NCI-H146 treated with DMSO at 0.1 percent for 48 hours (cell line): ENCODE measurements around the gene CREBBP.

Experiments
- DNase-seq: peaks from one replicate; lab custom pipeline; 2025; ENCODE audit not compliant: unreplicated experiment; lab: John Stamatoyannopoulos, UW

The CREBBP gene

DNA sequence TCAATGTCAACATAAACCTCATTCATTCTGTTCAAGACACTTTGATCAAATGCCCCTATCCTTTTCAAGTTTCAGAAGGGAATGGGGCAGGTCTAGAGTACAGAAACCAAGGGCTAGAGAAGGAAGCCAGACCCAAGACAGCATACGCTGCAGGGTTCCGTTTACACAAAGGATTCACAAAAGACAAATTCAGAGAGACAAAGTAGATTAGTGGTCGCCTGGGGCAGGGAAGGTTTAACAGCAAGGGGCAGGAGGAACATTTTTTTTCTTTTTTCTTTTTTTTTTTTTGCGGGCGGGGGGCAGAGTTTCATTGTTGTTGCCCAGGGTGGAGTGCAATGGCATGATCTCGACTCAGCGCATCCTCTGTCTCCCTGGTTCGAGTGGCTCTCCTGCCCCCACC lies 143.3 kb downstream of the CREBBP start:
- DNase-seq, result no peak

DNA sequence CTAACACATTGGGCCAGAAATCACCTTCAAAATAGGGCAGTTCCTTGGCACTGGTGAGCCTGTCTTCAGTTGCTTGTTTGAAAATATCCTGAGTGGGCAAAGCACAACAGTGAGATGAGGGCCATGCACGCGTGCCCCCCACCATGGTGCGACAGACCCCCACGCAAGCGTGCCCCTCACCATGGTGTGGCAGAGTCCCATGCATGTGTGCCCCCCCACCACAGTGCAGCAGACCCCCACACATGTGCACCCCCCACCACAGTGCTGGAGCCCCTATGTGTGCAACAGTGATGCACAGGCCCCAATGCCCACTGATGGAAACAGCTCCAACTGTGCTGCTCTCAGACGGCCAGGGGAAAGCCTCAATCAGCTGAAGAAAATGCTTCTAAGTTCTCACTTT lies 144.4 kb downstream of the CREBBP start:
- DNase-seq, result no peak

DNA sequence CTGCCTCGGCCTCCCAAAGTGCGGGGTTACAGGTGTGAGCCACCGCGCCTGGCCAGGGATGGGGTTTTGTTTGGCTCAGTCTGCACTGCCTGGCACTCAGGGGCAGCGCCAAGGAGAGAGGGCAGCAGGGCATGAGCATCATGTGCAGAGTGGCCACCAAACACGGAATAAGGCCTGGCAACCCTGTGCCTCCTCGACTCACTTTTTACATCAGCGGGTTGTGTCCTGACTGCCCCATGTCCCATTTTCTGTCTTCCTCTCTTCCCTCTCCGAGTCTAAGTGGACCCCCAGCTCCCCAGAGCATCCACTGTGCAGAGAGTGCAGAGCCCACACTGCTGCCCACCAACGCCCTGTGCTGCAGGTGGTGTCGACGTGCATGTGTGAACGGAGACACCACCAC lies 145.0 kb downstream of the CREBBP start:
- DNase-seq, result no peak

DNA sequence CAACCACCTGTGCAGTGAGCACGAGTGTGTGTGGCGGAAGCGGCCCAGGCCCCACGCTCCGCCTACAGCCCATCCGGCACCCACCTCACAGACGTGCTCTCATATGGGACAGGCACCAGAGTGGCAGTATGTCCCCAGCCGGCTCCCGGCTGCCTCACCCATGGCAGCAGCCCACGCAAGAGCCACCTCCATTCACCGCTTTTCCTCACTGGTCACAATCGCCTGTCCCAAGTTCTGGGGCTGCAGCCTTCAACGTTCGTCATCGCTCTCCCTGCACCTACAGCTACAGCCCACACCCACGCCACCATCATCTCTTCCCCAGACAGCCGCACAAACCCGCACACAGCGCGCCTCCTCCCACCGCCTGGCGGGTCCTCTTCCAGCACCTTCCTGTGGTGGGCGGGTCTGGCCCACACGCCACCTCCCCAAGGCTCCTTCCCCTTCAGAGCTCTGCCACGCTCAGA lies 145.7 kb downstream of the CREBBP start:
- no peak for DNase-seq

DNA sequence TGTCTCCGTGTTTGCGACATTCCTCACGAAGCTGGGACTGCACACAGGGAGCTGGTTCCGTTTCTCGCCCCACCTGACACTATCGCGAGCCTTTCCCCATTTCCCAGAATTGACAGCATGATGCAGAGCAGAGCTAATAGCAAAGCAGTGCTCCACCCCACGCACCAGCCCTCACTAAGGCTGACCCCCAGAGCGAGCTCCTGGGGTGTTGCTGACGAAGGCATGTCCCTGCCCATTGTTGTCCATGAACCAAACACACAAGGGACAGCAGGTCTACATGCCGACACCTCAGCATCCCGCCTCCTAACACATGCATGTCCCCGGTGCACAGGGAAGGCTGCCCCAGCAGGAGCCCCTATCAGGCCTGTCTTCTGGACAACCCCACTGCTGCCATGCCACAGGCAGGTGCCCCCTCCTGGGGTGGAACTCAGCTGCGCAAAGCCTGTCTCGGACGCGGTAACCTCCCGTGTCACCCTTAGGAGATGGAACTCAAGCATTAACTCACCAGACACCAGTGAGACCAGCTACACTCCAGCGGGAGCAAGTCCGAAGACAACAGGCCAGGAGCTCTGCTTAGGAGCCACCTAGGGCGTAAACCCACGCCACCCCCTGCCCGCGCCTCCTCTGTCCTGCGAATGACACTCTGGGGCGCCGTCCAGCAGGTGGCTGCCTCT lies 146.3 kb downstream of the CREBBP start:
- DNase-seq, result no peak

DNA sequence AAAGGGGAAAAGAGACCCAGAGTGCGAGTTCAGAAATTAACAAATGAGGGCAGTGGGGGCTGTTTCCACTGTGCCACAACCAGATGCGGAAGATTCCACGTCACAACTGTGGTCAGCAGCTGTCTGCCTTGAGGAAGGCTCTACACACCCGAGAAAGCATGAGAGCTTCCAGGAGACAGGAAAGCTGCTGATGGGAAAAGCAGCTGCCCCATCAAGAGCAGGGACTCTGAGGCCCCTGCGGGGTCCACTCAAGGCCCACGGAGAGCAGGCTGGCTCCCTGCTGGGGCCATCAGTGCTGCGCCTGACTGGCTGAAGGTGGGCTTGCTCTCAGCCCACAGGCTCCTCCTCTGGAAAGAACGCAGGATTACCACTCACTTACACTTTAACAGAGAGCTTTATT lies 148.3 kb downstream of the CREBBP start:
- no peak for DNase-seq

GRCh38 chr16:3731126-3731935 lies 149.2 kb downstream of the CREBBP start:
- DNase-seq, result no peak

DNA sequence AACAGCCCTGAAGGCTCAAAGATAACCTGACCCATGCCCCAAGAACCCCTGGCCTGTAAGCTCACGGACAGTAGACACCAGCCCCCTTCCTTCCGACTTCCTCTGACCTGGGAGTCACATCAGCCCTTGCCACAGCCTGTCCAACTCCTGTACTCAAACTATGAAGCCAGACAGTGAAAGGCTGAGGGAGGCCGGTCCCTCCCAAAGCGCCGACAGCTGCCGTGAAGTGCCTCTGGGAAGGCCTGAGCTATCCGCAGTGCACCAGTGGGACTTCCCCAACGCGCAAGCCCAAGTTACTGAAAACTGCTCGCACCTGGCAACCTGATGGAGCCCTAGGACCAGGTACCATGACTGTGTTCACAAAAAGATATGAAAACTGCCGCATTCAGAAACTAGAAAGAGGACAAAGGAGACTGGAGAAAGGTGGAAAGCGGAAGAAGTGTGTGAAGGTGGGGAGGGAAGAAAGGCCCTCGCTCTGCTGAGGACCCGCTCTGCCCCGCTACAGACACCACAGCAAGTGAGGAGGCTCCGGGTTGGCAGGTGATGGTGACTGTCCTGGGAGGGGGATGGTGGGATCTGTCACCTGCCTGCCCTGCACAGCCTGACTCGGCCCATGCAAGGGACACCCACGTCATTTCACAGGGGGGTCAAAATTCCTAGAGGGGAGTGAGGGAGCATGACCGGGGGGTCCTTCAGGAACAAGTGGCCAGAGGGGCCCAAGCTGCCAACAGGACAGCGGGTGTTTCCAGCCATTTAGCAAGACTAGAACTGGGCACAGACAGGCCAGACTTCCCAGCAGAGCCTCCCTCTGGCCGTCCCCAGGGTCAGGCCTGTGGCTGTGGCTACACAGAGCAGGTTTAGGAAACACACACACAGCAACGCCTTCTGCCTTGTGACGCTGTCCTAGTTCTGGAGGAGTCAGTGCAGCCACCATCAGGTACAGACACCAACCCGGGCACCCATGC lies 150.1 kb downstream of the CREBBP start:
- DNase-seq, result no peak

GRCh38 chr16:3729161-3730112 lies 151.1 kb downstream of the CREBBP start:
- DNase-seq, result no peak

GRCh38 chr16:3728424-3729160 lies 151.9 kb downstream of the CREBBP start:
- no peak for DNase-seq

GRCh38 chr16:3727806-3728381 lies 152.6 kb downstream of the CREBBP start:
- DNase-seq, result no peak

GRCh38 chr16:3726021-3726687 lies 154.4 kb downstream of the CREBBP start:
- no peak for DNase-seq

DNA sequence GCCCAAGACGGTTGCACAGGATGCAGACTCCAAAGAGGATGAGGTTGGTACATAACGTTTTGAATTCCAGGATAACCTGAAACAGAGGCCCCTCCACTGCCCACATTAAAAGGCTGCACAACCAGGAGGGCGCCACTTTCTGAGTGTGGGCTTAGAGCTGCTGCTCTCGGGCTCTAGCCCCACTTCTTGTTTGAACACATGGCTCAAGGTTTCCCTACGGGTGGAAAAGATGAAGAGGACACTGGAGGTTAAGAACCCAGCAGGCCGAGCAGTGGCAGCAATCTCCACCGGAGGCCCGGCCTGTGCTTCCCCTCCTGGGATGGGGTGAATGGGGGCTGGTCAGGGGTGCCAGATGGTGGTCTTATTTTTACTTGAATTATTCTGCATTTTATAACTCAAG lies 155.2 kb downstream of the CREBBP start:
- no peak for DNase-seq

DNA sequence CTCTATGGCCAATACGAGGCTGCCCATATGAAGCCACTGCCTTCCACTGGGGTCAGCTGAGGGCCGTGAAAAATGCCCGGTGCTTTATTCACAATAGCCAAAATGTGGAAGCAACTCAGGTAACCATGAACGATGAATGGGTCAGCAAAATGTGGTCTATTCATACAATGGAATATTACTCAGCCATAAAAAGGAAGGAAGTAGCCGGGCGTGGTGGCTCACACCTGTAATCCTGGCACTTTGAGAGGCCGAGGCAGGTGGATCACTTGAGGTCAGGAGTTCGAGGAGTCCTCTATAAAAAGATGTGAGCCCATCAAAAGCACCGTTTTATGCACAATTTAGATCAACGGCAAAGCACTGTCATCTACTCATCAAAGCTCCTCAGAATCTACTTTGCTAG lies 158.0 kb downstream of the CREBBP start:
- no peak for DNase-seq

DNA sequence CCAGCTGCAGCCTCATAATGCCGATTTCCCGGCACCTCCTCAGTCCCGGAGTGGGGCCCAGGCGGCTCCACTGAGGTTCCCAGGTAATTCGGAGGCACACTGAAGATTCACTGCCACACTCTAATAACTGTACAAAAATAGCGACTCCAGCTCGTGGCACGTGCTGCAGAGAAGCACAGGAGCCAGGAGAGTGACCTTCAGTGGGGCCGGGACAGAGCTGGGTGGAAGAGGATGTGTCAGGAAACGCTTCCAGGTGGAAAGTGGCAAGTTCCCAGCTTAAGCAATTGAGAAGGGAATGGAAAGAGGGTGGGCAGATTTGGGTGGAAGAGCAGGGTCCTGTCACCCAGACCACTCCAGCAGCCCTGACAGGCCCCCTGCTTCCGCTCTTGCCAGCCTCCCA lies 160.1 kb downstream of the CREBBP start:
- no peak for DNase-seq

- DNase-seq, result no peak
Observed at GRCh38 chr16:3718628-3719027, 161.9 kb downstream of the CREBBP start.

GRCh38 chr16:3718019-3718391 lies 162.5 kb downstream of the CREBBP start:
- no peak for DNase-seq

GRCh38 chr16:3717235-3718018 lies 163.1 kb downstream of the CREBBP start, which contains the start of gene TRAP1:
TSS of gene TRAP1 (minus strand) at chr16:3717524. CDS start at chr16:3717508, 16 bp downstream.
- peak; percentile 56 for DNase-seq
